Caco-2 (cell line): Measurements from ENCODE around the gene PLEKHA3. TPM values are rescaled to one million over a fixed set of nuclear protein-coding genes. Genes with fewer than 3 reads are reported as not detected.

ENCODE experiments used
- BruUV-seq: library from RNA; stranded (reverse); fragments of 400-500 nt; replicated peaks from 2 replicates; lab custom pipeline; 2021; lab: Mats Ljungman, UMichigan
- CTCF ChIA-PET: fragments of 300-600 bp; sonication (Branson Sonifier 250); formaldehyde crosslinking; loops from one replicate; lab custom pipeline; 2022; ENCODE audit warnings: antibody characterized with exemption; lab: Charles Lee
- POLR2A ChIA-PET: fragments of 300-600 bp; sonication (Branson Sonifier 250); formaldehyde crosslinking; loops from one replicate; lab custom pipeline; 2022; ENCODE audit warnings: antibody characterized with exemption; lab: Charles Lee
- DNase-seq, 2 experiments: peaks; one replicate each; pipeline versions ENCODE4 v3.0.0 to v3.0.0-alpha.2; 2020 to 2022
- H3K27me3 ChIP-seq: replicated peaks from 2 replicates; pipeline ENCODE4 v1.6.0; 2011; ENCODE audit warnings: low read length; ENCODE audit not compliant: control insufficient read depth, insufficient read depth
- H3K36me3 ChIP-seq: 2 replicates; pipeline ENCODE4 v1.5.1; 2011; ENCODE audit warnings: low read length; ENCODE audit not compliant: control insufficient read depth, insufficient read depth
- H3K4me1 ChIP-seq: fragments of 250-450 bp; sonication (Bioruptor Pico); 2 replicates; pipeline ENCODE4 v1.5.1; 2020; ENCODE audit warnings: mild to moderate bottlenecking
- H3K4me3 ChIP-seq: 2 replicates; pipeline ENCODE4 v1.5.1; 2011; ENCODE audit warnings: low read depth, mild to moderate bottlenecking, control low read depth, low read length
- H3K9me3 ChIP-seq: fragments of 250-450 bp; sonication (Bioruptor Pico); 2 replicates; pipeline ENCODE4 v1.5.1; 2020; ENCODE audit warnings: mild to moderate bottlenecking, moderate library complexity
- H3K27ac Mint-ChIP-seq: one replicate; pipeline ENCODE4 v1.8.0; 2022; ENCODE audit warnings: mixed read lengths; ENCODE audit not compliant: unreplicated experiment
- H3K27me3 Mint-ChIP-seq: one replicate; pipeline ENCODE4 v1.8.0; 2022; ENCODE audit warnings: mixed read lengths; ENCODE audit not compliant: insufficient read depth, unreplicated experiment
- H3K36me3 Mint-ChIP-seq: one replicate; pipeline ENCODE4 v1.8.0; 2022; ENCODE audit warnings: mild to moderate bottlenecking, mixed read lengths; ENCODE audit not compliant: insufficient read depth, unreplicated experiment
- H3K4me1 Mint-ChIP-seq: one replicate; pipeline ENCODE4 v1.8.0; 2022; ENCODE audit warnings: low read depth, mixed read lengths; ENCODE audit not compliant: unreplicated experiment
- H3K4me3 Mint-ChIP-seq: one replicate; pipeline ENCODE4 v1.8.0; 2022; ENCODE audit warnings: mild to moderate bottlenecking, moderate library complexity, mixed read lengths; ENCODE audit not compliant: unreplicated experiment
- H3K9me3 Mint-ChIP-seq: one replicate; pipeline ENCODE4 v1.8.0; 2022; ENCODE audit warnings: mixed read lengths; ENCODE audit not compliant: unreplicated experiment
- CTCF ChIP-seq, 2 experiments: fragments of 200-600 bp in 1 of 2; IDR thresholded peaks; 1 replicate in 1 of 2; 2 replicates in 1 of 2; pipeline versions ENCODE4 v1.5.1 to v1.8.0; 2011 to 2022; ENCODE audit warnings: antibody characterized with exemption in 1 of 2, control low read depth in 1 of 2, inconsistent platforms in 1 of 2, low read depth in 1 of 2, low read length in 1 of 2, mild to moderate bottlenecking in 1 of 2, moderate library complexity in 1 of 2; ENCODE audit not compliant: insufficient read depth in 1 of 2, severe bottlenecking in 1 of 2, unreplicated experiment in 1 of 2
- intact Hi-C: fragments of 100-400 bp; cut with micrococcal nuclease; formaldehyde crosslinking; loops from one replicate; pipeline ENCODE4 v1.10.0; 2022; ENCODE audit not compliant: unreplicated experiment
- total RNA-seq: library from RNA; stranded (reverse); gene quantifications from 2 replicates; pipeline ENCODE4 v1.2.3, GENCODE V29; 2022

PLEKHA3 gene
- total RNA-seq, 1 experiment from 2014 or later: 18.5 TPM

- no peak overlapping the region for H3K4me3 Mint-ChIP-seq
- POLR2A ChIA-PET: no interaction called here
- CTCF ChIA-PET: interaction anchor here (0.6 kb wide), 1 partner anchor 15 kb away, joined by 3 read pairs; no protein-coding TSS in a partner anchor
- H3K36me3 ChIP-seq: no peaks in the 10 kb centered on the region
- H3K27ac Mint-ChIP-seq: no peak overlapping the region
- no peaks in the 10 kb centered on the region for H3K4me1 ChIP-seq
- no peaks in the 10 kb centered on the region for H3K27me3 ChIP-seq
- H3K4me1 Mint-ChIP-seq: no peaks in the 10 kb centered on the region
- DNase-seq: no peak
- H3K9me3 ChIP-seq: no peaks in the 10 kb centered on the region
- TF ChIP-seq CTCF (IDR thresholded peaks at IDR 0.05; ENCODE audit: insufficient read depth in 1 of 2, low read depth in 1 of 2, low read length in 1 of 2, severe bottlenecking in 1 of 2, unreplicated experiment in 1 of 2): no peak
- BruUV-seq: no TSS peak
- H3K9me3 Mint-ChIP-seq: no peaks in the 10 kb centered on the region
- no peaks in the 10 kb centered on the region for H3K27me3 Mint-ChIP-seq
- no peak overlapping the region for H3K4me3 ChIP-seq
- intact Hi-C loops: no loop called here
- peaks cover 11% of the 10 kb centered on the region for H3K36me3 Mint-ChIP-seq
Measured at GRCh38 chr2:178514664-178515063, 34.4 kb downstream of the PLEKHA3 start.

GRCh38 chr2:178517496-178517895 lies 37.2 kb downstream of the PLEKHA3 start:
- no peaks in the 10 kb centered on the region for H3K9me3 Mint-ChIP-seq
- no peaks in the 10 kb centered on the region for H3K27me3 Mint-ChIP-seq
- Histone ChIP-seq H3K4me3 (no peak overlapping the region), H3K36me3 (no peaks in the 10 kb centered on the region), H3K4me1 (no peaks in the 10 kb centered on the region), H3K27me3 (no peaks in the 10 kb centered on the region), H3K9me3 (no peaks in the 10 kb centered on the region)
- no peaks in the 10 kb centered on the region for H3K4me1 Mint-ChIP-seq
- peaks cover 11% of the 10 kb centered on the region for H3K36me3 Mint-ChIP-seq
- no peak overlapping the region for H3K4me3 Mint-ChIP-seq
- intact Hi-C loops: no loop called here
- ChIA-PET POLR2A (no interaction called here), CTCF (no interaction called here)
- DNase-seq: no peak
- H3K27ac Mint-ChIP-seq: no peak overlapping the region
- TF ChIP-seq CTCF (IDR thresholded peaks at IDR 0.05; ENCODE audit: insufficient read depth in 1 of 2, low read depth in 1 of 2, low read length in 1 of 2, severe bottlenecking in 1 of 2, unreplicated experiment in 1 of 2): no peak
- BruUV-seq: no TSS peak

GRCh38 chr2:178521304-178522150 lies 41.3 kb downstream of the PLEKHA3 start:
- intact Hi-C loops: no loop called here
- no peak overlapping the region for H3K27ac Mint-ChIP-seq
- no peak overlapping the region for H3K4me3 Mint-ChIP-seq
- H3K4me1 Mint-ChIP-seq: no peaks in the 10 kb centered on the region
- no TSS peak for BruUV-seq
- Histone ChIP-seq H3K4me1 (0 out of 2 replicates have a peak, but pooled peaks cover 2% of the 10 kb centered on the region), H3K9me3 (no peaks in the 10 kb centered on the region), H3K27me3 (no peaks in the 10 kb centered on the region), H3K36me3 (no peaks in the 10 kb centered on the region), H3K4me3 (no peak overlapping the region)
- H3K9me3 Mint-ChIP-seq: no peaks in the 10 kb centered on the region
- no peak for DNase-seq
- ChIA-PET POLR2A (no interaction called here), CTCF (no interaction called here)
- TF ChIP-seq CTCF (IDR thresholded peaks at IDR 0.05; ENCODE audit: insufficient read depth in 1 of 2, low read depth in 1 of 2, low read length in 1 of 2, severe bottlenecking in 1 of 2, unreplicated experiment in 1 of 2): no peak
- no peaks in the 10 kb centered on the region for H3K27me3 Mint-ChIP-seq
- peaks cover 5% of the 10 kb centered on the region for H3K36me3 Mint-ChIP-seq
